Naive thymus-derived CD4-positive, alpha-beta T cell (primary cell): Measurements from ENCODE around the gene ZC3H18. TPM values are rescaled to one million over a fixed set of nuclear protein-coding genes. Genes with fewer than 3 reads are reported as not detected.
A peak's percentile ranks its signal among the peaks of the same experiment; 100 is the strongest.

Source experiments
- ATAC-seq: fragments of 150-1000 bp; cut with Tn5 transposase; 2 replicates; pipeline ENCODE4 v1.10.0; 2021; ENCODE audit warnings: mild to moderate bottlenecking, moderate library complexity
- CTCF ChIA-PET: fragments of 350-600 bp; sonication (Branson Sonifier 250); formaldehyde crosslinking; loops from one replicate; lab custom pipeline; 2021; ENCODE audit warnings: antibody characterized with exemption; lab: Charles Lee
- POLR2A ChIA-PET: fragments of 350-600 bp; sonication (Branson Sonifier 250); formaldehyde crosslinking; loops from one replicate; lab custom pipeline; 2021; ENCODE audit warnings: antibody characterized with exemption, inconsistent platforms; lab: Charles Lee
- DNase-seq, 9 donors: peaks; one replicate each; pipeline versions ENCODE4 v3.0.0 to v3.0.0-alpha.2; 2020 to 2022; ENCODE audit warnings: mixed read lengths in 1 of 9
- H3K27ac ChIP-seq: one replicate; pipeline ENCODE4 v1.7.0; 2013; ENCODE audit warnings: mild to moderate bottlenecking, low read depth, low read length, moderate library complexity
- H3K27me3 ChIP-seq, 2 donors: one replicate each; pipeline ENCODE4 v1.7.0; 2013; ENCODE audit warnings: low read length in 2 of 2, mild to moderate bottlenecking in 2 of 2, moderate library complexity in 2 of 2; ENCODE audit not compliant: control insufficient read depth in 2 of 2, insufficient read depth in 2 of 2
- H3K36me3 ChIP-seq, 3 experiments: 1 replicate in 2 of 3; 2 replicates in 1 of 3; pipeline ENCODE4 v1.7.0; 2013; ENCODE audit warnings: low read length in 3 of 3, mild to moderate bottlenecking in 3 of 3, moderate library complexity in 1 of 3; ENCODE audit not compliant: insufficient read depth in 3 of 3, control insufficient read depth in 2 of 3
- H3K4me1 ChIP-seq, 2 donors: one replicate each; pipeline ENCODE4 v1.7.0; 2013; ENCODE audit warnings: low read length in 2 of 2, mild to moderate bottlenecking in 2 of 2, moderate library complexity in 1 of 2; ENCODE audit not compliant: control insufficient read depth in 2 of 2, insufficient read depth in 2 of 2
- H3K4me3 ChIP-seq: 2 replicates; pipeline ENCODE4 v1.7.0; 2013; ENCODE audit warnings: mild to moderate bottlenecking, low read length
- H3K9me3 ChIP-seq, 3 experiments: 1 replicate in 2 of 3; 2 replicates in 1 of 3; pipeline ENCODE4 v1.7.0; 2013; ENCODE audit warnings: low read length in 3 of 3; ENCODE audit not compliant: control insufficient read depth in 2 of 3
- H3K27ac Mint-ChIP-seq, 9 donors: one replicate each; pipeline ENCODE4 v1.8.0; 2020 to 2022; ENCODE audit warnings: mixed read lengths in 9 of 9, mild to moderate bottlenecking in 8 of 9, moderate library complexity in 5 of 9, inconsistent platforms in 2 of 9
- H3K27me3 Mint-ChIP-seq, 5 donors: one replicate each; pipeline ENCODE4 v1.8.0; 2021 to 2022; ENCODE audit warnings: mixed read lengths in 5 of 5, mild to moderate bottlenecking in 1 of 5
- H3K36me3 Mint-ChIP-seq, 5 donors: one replicate each; pipeline ENCODE4 v1.8.0; 2020 to 2022; ENCODE audit warnings: mixed read lengths in 5 of 5, mild to moderate bottlenecking in 3 of 5, inconsistent platforms in 1 of 5
- H3K4me1 Mint-ChIP-seq, 7 donors: one replicate each; pipeline ENCODE4 v1.8.0; 2020 to 2022; ENCODE audit warnings: mixed read lengths in 7 of 7, mild to moderate bottlenecking in 3 of 7, inconsistent platforms in 1 of 7
- H3K4me3 Mint-ChIP-seq, 10 donors: one replicate each; pipeline ENCODE4 v1.8.0; 2020 to 2022; ENCODE audit warnings: mild to moderate bottlenecking in 10 of 10, mixed read lengths in 10 of 10, moderate library complexity in 6 of 10, inconsistent platforms in 2 of 10
- H3K9me3 Mint-ChIP-seq, 11 donors: one replicate each; pipeline ENCODE4 v1.8.0; 2020 to 2022; ENCODE audit warnings: mixed read lengths in 11 of 11, mild to moderate bottlenecking in 4 of 11, inconsistent platforms in 1 of 11, moderate library complexity in 1 of 11
- intact Hi-C, 2 donors: fragments of 100-400 bp; cut with micrococcal nuclease; formaldehyde crosslinking; loops; one replicate each; pipeline ENCODE4 v1.15.1; 2023
- polyA plus RNA-seq, 2 donors: library from polyadenylated mRNA; unstranded; fragments of 300-500 nt; fragmentation: Illumina TruSeq; gene quantifications; one replicate each; pipeline ENCODE4 v1.2.3, GENCODE V29; 2021
- total RNA-seq, 6 experiments: library from RNA in 5 of 6; stranded (reverse) in 5 of 6; gene quantifications; 1 replicate in 5 of 6; 2 replicates in 1 of 6; pipeline ENCODE4 v1.2.3 and lab custom pipeline; 2021 to 2026

Gene ZC3H18
- total and polyA plus RNA-seq, 7 experiments from 2014 or later: 11.0 to 97.8 (median 78.2) TPM

DNA sequence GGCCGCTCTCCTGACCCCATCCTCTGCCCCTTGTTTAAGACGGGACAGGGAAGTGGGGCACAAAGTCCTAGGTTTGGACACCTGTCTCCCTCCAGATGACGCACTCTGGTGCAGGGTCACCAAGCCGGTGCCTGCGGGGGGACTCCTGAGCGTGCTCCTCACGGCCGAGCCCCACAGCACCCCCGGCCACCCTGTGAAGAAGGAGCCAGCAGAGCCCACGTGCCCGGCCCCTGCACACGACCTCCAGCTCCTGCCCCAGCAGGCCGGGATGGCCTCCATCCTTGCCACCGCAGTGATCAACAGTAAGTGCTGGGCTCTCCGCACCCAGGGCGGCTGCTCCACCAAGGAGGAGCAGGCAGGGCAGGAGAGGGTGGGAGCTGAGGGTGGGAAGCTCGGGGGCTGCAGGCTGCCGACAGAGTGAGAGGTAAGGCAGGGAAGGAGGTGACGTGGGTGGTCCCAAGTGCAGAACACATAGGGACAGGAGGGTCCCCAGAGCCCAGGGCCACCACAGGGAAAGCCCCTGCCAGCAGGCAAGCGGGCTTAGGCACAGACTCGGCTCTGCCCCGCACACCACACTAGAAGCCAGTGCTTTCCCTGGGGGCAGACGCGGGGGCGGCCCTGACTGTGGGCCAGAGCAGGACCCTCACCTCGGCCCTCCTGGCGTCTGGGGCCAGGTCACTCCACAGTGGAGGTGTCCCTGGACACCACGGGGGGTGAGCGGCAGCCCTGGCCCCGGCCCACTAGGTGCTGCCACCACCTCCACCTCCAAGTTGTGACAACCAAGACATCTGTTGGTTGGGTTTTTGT, 42.1 kb upstream of the ZC3H18 start:
- Histone ChIP-seq H3K36me3 (no peaks in the 10 kb centered on the region), H3K4me1 (peaks cover 0 to 7% of the 10 kb centered on the region in 2 donors), H3K27me3 (no peaks in the 10 kb centered on the region), H3K9me3 (no peaks in the 10 kb centered on the region), H3K4me3 (no peak overlapping the region), H3K27ac (no peak overlapping the region)
- H3K27ac Mint-ChIP-seq: no peak overlapping the region
- ChIA-PET CTCF (no interaction called here), POLR2A (no interaction called here)
- H3K4me3 Mint-ChIP-seq: no peak overlapping the region
- peaks cover 0 to 13% (median 5%) of the 10 kb centered on the region in 7 donors for H3K4me1 Mint-ChIP-seq
- H3K27me3 Mint-ChIP-seq: no peaks in the 10 kb centered on the region
- H3K36me3 Mint-ChIP-seq: no peaks in the 10 kb centered on the region
- ATAC-seq (no peak), DNase-seq (no peak)
- H3K9me3 Mint-ChIP-seq: no peaks in the 10 kb centered on the region
- intact Hi-C loops: loop anchor here (1.0 to 5.0 kb wide), 5 partner anchors 34 to 85 kb away; partner anchors contain the start of gene ZFPM1 (in 1 of the 2)

DNA sequence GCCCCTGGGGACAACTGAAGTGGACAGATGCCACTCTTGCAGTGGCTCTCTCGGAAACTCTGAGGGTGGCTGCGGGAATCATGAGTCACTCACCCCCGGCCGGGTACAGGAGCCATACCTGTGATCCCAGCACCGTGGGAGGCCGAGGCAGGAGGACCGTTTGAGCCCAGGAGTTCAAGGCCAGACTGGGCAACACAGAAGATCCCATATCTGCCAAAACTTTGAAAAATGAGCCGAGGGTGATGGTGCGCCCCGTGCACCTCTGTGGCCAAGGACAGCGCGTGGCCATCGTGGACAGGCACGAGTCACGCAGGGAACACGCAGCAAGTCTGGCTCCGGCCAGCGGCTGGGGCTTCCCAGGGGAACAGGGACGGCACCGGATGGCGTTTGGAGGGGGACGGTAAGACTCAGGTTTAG, 41.3 kb upstream of the ZC3H18 start:
- ATAC-seq: no peak
- H3K9me3 Mint-ChIP-seq: no peaks in the 10 kb centered on the region
- H3K36me3 ChIP-seq: no peaks in the 10 kb centered on the region
- intact Hi-C loops: loop anchor here in 1 of 2 donors (5.0 kb wide), 1 partner anchor 52 kb away; no protein-coding TSS in a partner anchor
- ChIA-PET CTCF (no interaction called here), POLR2A (no interaction called here)
- peaks cover 0 to 7% of the 10 kb centered on the region in 2 donors for H3K4me1 ChIP-seq
- peaks cover 0 to 13% (median 5%) of the 10 kb centered on the region in 7 donors for H3K4me1 Mint-ChIP-seq
- no peak overlapping the region for H3K4me3 ChIP-seq
- H3K9me3 ChIP-seq: no peaks in the 10 kb centered on the region
- H3K27me3 ChIP-seq: no peaks in the 10 kb centered on the region
- H3K27ac ChIP-seq: no peak overlapping the region
- H3K27me3 Mint-ChIP-seq: no peaks in the 10 kb centered on the region
- peak overlapping the region in 3 of 9 donors; percentile 18 to 59 (median 54) for H3K27ac Mint-ChIP-seq
- DNase-seq: no peak
- no peak overlapping the region for H3K4me3 Mint-ChIP-seq
- no peaks in the 10 kb centered on the region for H3K36me3 Mint-ChIP-seq

- Mint-ChIP-seq H3K27ac (peak overlapping the region in 1 of 9 donors; percentile 54), H3K4me1 (peaks cover 0 to 10% (median 5%) of the 10 kb centered on the region in 7 donors), H3K27me3 (no peaks in the 10 kb centered on the region), H3K36me3 (no peaks in the 10 kb centered on the region), H3K4me3 (no peak overlapping the region), H3K9me3 (no peaks in the 10 kb centered on the region)
- ChIA-PET POLR2A (no interaction called here), CTCF (no interaction called here)
- H3K4me1 ChIP-seq: peaks cover 0 to 7% of the 10 kb centered on the region in 2 donors
- no peak for ATAC-seq
- H3K27ac ChIP-seq: no peak overlapping the region
- DNase-seq: no peak
- H3K36me3 ChIP-seq: no peaks in the 10 kb centered on the region
- intact Hi-C loops: loop anchor here in 1 of 2 donors (5.0 kb wide), 1 partner anchor 52 kb away; no protein-coding TSS in a partner anchor
- no peaks in the 10 kb centered on the region for H3K27me3 ChIP-seq
- no peaks in the 10 kb centered on the region for H3K9me3 ChIP-seq
- H3K4me3 ChIP-seq: no peak overlapping the region
Measured at GRCh38 chr16:88529596-88529995, 40.6 kb upstream of the ZC3H18 start.

GRCh38 chr16:88530051-88530857, 39.9 kb upstream of the ZC3H18 start:
- ChIA-PET POLR2A (no interaction called here), CTCF (no interaction called here)
- peaks cover 0 to 8% of the 10 kb centered on the region in 2 donors for H3K4me1 ChIP-seq
- intact Hi-C loops: loop anchor here (10.0 kb wide), 1 partner anchor 575 kb away; the partner anchor contains the start of gene BANP (in 2 of the 2)
- H3K27me3 ChIP-seq: no peaks in the 10 kb centered on the region
- H3K4me1 Mint-ChIP-seq: peaks cover 0 to 13% (median 9%) of the 10 kb centered on the region in 7 donors
- H3K9me3 ChIP-seq: no peaks in the 10 kb centered on the region
- no peak for DNase-seq
- peak overlapping the region in 3 of 9 donors; percentile 0 to 71 (median 60) for H3K27ac Mint-ChIP-seq
- H3K36me3 Mint-ChIP-seq: no peaks in the 10 kb centered on the region
- H3K4me3 Mint-ChIP-seq: peak overlapping the region in 1 of 10 donors; percentile 63
- no peak overlapping the region for H3K4me3 ChIP-seq
- H3K27ac ChIP-seq: no peak overlapping the region
- no peak for ATAC-seq
- H3K27me3 Mint-ChIP-seq: no peaks in the 10 kb centered on the region
- no peaks in the 10 kb centered on the region for H3K9me3 Mint-ChIP-seq
- H3K36me3 ChIP-seq: no peaks in the 10 kb centered on the region

GRCh38 chr16:88530858-88531203, 39.4 kb upstream of the ZC3H18 start:
- Mint-ChIP-seq H3K4me3 (peak overlapping the region in 1 of 10 donors; percentile 63), H3K9me3 (peaks cover 0 to under 1% (median 0%) of the 10 kb centered on the region in 11 donors), H3K4me1 (peaks cover 3 to 13% (median 9%) of the 10 kb centered on the region in 7 donors), H3K27me3 (no peaks in the 10 kb centered on the region), H3K36me3 (peaks cover 0 to under 1% (median 0%) of the 10 kb centered on the region in 5 donors), H3K27ac (peak overlapping the region in 3 of 9 donors; percentile 0 to 71 (median 60))
- Histone ChIP-seq H3K36me3 (no peaks in the 10 kb centered on the region), H3K4me1 (peaks cover 0 to 9% of the 10 kb centered on the region in 2 donors), H3K27me3 (no peaks in the 10 kb centered on the region), H3K9me3 (no peaks in the 10 kb centered on the region), H3K27ac (no peak overlapping the region), H3K4me3 (no peak overlapping the region)
- ATAC-seq (no peak), DNase-seq (no peak)
- ChIA-PET CTCF (no interaction called here), POLR2A (no interaction called here)
- intact Hi-C loops: loop anchor here (10.0 kb wide), 1 partner anchor 576 kb away; the partner anchor contains the start of gene BANP (in 2 of the 2)

- H3K9me3 Mint-ChIP-seq: peaks cover 0 to 2% (median 0%) of the 10 kb centered on the region in 11 donors
- ChIA-PET POLR2A (no interaction called here), CTCF (no interaction called here)
- no peaks in the 10 kb centered on the region for H3K9me3 ChIP-seq
- no peaks in the 10 kb centered on the region for H3K27me3 ChIP-seq
- no peak for ATAC-seq
- H3K4me3 ChIP-seq: no peak overlapping the region
- peaks cover 8 to 16% (median 13%) of the 10 kb centered on the region in 7 donors for H3K4me1 Mint-ChIP-seq
- H3K36me3 ChIP-seq: no peaks in the 10 kb centered on the region
- intact Hi-C loops: loop anchor here (10.0 kb wide), 1 partner anchor 577 kb away; the partner anchor contains the start of gene BANP (in 2 of the 2)
- peaks cover 0 to 2% (median 0%) of the 10 kb centered on the region in 5 donors for H3K36me3 Mint-ChIP-seq
- peak overlapping the region in 3 of 9 donors; percentile 19 to 52 (median 21) for H3K27ac Mint-ChIP-seq
- H3K4me3 Mint-ChIP-seq: peak overlapping the region in 2 of 10 donors; percentile 38 to 54
- DNase-seq: no peak
- no peak overlapping the region for H3K27ac ChIP-seq
- peaks cover 0 to 9% of the 10 kb centered on the region in 2 donors for H3K4me1 ChIP-seq
- H3K27me3 Mint-ChIP-seq: no peaks in the 10 kb centered on the region
Measured at GRCh38 chr16:88531346-88531745, 38.9 kb upstream of the ZC3H18 start.
